Right lung (tissue), 5 donors: ENCODE results near the gene PPARGC1A. TPM values are rescaled to one million over a fixed set of nuclear protein-coding genes. Genes with fewer than 3 reads are reported as not detected.

Experiments used
- DNase-seq, 2 donors: peaks; one replicate each; pipeline ENCODE4 v3.0.0-alpha.2; 2013
- polyA plus RNA-seq, 5 donors: library from polyadenylated mRNA; unstranded; fragments of 120-200 nt; gene quantifications; one replicate each; pipeline versions ENCODE4 v1.2.1 to v1.2.3, GENCODE V29; 2013; ENCODE audit warnings: inconsistent platforms in 1 of 5, low replicate concordance in 1 of 5; ENCODE audit not compliant: insufficient read length in 5 of 5, insufficient read depth in 1 of 5

Gene PPARGC1A
- polyA plus RNA-seq, 5 donors, result 3.7 to 7.5 (median 4.9) TPM

DNA sequence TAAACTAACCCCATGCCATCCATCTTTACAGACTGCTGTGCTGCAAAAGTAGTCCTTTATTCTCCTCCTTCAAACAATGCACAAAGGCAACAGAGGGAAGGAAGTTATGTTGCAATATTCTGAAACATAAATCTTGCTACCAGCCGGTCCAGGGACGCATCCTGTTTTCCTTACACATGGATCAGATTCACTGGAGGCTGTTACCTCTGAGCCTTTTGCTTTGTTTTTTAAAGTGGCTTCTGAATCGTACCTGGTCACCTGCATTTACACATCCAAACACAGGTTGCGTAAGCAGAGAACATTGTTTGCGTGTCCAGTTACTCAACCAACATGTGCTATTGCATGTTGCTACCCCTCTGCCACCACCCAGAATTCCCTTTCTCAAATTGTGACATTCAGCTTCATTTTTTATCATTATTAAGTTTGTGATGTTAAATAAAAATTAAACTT lies 8.8 kb downstream of the PPARGC1A start:
- DNase-seq, result no peak

DNA sequence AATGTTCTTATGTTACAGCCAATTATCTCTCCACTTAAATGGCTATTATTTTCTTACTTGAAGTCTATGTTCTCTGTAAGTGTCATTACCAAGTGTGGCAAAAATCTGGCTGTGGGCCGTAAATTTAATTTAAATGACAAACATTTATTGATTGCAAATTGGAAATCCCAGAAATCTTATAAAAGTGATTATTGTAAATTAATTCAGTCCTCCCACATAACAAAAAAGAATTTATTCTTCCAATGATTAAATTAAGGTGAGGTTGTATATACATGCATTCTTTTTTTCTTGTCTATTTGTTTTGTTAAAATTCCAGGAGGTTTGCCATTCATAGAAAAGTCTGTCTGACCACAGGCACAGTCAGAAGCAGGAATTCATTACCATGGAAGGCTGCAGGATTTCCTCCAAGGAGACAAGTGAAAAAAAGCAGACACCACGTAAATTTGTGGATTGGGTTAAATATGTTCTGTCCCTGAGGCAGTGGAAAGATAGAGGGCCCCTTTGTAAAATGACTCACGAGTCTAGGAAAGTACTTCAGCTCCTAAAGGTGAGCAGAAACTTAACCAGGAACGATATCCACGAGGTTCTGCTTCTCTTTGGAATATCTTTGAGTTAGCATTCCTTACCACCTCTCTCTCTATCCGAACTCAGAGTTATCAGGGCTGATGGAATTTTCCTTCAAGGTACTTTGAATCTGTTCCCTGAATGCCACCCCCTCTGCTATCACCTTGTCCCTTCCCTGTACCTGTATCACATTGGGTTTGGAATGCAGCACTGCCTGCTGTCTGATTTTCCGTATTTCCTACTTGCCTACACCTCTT lies 10.7 kb downstream of the PPARGC1A start:
- no peak for DNase-seq

DNA sequence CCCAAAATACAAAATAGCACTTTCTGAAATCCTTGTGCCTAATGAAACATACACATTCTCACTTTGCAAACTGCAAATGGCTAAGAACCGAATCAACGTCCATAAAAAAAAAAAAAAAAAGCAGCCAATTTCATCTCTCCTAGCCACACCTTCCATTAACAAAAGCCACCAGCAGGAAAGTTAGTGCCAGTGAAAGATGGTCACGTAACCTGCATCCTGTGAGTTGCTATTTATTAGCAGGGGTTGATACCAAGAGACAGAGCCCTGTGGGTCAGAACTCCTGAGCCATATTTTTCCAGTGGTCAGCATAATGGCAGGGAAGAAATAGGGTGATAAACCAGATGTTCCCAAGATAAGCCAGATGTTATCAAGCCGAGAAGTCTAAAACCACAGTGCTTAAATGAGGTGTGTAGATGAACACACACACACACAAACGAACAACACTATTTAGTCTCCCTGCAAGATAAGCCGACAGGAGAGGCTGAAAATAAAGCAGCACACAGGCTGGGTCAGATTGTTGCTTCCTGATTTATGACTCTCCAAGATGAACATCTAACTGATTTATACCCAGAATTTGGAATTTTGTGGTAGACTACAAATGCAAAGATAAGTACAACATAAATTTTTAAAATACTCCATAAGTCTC lies 11.5 kb downstream of the PPARGC1A start:
- no peak for DNase-seq

DNA sequence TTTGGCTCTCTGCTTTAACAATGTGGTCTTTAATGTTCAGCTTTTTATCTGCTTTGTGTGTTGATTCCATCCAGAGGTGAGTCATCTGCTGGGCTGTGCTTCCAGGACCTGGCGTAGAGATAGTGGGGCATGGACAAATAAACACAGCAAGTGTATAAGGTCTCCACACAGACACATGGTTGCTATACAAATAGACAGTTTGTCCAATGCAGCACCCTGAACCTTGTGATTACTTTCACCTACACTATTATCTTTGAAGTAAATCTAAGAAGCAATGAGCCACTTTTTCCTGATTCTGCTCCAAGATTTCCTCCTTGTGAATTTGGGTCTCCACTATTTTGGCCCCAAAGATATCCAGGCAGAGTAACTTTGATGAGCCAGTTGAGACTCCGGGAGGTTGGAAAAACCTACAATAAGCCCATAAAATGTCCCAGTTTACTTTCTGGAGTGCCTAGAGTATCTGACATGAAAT lies 12.1 kb downstream of the PPARGC1A start:
- no peak for DNase-seq

DNA sequence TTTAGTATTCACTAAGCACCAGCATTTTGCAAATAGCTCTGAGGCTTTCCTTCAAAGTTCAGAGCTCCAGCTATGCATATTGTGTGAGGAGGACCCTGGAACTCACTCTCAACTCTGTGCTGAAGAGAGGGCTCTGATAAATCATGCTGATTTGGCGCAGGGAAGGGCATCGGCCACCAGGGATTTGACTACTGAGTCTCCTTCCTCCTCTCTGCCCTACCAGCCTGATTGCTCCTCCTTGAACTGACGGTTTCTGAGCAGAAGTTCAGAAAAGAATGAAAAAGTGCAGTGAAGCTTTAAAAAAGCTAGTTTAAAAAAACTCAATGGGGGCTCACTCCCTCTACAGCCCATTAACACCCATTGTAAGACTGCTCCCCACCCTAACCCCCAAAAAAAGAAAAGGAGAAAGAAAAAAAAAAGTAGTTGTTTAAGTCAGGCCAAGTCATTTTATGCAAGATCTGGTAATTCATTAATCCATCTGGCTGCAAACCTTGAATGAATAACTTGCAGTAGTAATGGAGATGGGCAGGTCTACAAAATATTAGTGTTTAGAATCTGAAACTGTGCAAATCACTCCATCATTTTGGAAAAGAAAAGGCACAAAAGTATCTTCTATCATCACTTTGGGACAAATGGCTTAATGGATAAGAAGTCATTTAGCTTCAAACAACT lies 13.3 kb downstream of the PPARGC1A start:
- DNase-seq, result no peak

DNA sequence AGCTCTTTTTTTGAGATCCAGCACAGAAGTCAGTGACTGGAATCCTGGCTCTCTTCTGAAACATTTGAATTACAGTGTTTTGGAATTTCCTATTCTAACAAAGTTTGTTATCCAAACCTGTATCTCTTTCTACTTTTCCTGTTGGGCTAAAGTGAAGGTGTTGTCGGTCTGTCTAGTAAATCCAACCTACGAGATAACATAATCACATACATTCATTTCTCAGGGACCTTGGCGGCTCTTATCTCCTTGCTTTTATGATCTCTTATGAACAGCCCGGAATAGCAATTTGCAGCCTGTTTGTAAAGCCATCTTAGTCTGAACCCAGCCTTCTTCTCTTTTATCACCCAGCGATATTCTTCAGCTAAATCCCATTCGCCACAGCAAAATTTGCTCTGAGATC lies 14.5 kb downstream of the PPARGC1A start:
- no peak for DNase-seq

DNA sequence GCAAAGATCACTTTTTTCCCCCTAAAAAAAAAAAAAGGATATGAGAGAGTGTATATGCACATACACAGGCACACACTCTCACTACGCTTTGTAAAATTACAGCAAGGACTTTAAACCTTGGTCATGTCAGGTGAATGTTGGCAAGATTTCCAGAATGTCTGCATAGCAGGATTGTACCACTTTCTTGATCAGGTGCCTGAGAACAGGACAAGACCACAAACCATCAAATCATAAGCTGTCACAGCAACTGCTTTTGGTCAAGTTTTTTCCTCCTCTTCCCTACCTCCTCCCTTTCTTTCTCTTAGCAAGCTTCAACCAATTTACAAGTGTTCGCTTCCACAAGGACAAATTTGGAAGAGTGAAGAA lies 15.3 kb downstream of the PPARGC1A start:
- DNase-seq, result no peak

DNA sequence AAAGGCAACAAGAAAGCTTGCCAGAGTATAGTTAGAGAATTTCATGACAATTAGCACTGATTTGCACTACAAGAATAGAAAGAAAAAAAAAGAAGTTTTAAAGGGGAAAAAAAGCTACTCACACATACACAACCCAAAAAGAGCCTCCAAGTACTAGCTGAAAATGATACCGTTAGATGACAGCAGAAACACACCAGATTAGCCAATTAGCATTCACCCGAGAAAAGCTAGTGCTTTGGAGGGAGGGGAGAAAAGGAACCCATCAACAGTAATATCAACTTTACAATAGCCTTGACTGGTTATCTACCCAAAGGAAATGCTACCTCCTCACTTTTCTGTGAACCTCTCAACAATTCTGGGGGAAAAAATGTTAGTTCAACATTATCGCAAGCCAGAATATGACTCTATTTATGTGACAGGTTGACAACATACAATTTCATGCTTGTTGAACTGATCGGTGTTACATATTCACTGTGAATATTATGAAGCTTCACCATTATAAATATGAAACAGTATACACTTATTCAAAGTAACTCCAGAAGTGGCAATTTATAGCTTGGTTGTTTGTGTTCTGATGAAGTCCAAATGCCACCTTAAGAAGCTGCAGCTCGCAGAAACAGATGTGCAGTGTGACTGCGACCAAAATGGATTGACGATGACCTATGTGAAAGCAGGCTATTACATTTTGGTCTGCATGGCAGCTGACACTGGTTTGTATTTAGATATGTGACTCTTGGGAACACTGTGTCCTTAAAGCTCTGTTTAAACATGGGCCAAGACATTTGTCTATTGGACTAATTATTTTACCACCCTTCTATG lies 15.9 kb downstream of the PPARGC1A start:
- DNase-seq, result no peak

DNA sequence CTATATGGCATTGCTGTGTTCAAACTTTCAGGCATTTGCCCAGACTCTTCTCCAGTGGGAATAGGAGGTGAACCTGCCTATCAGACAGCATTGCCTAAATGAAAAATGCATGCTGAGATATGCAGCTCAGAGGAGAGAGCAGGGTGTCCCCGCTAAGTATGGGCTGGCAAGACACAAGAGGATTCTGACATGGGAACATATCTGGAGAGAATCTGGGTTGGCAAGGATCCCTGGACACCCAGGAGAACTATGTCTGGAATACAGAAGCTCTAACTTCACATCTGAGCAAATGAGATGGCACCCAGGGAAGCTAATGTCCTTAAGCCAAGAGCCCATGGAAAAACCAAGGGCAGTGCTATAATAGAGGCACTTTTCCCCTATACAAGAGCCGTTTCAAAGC lies 18.4 kb downstream of the PPARGC1A start:
- no peak for DNase-seq

DNA sequence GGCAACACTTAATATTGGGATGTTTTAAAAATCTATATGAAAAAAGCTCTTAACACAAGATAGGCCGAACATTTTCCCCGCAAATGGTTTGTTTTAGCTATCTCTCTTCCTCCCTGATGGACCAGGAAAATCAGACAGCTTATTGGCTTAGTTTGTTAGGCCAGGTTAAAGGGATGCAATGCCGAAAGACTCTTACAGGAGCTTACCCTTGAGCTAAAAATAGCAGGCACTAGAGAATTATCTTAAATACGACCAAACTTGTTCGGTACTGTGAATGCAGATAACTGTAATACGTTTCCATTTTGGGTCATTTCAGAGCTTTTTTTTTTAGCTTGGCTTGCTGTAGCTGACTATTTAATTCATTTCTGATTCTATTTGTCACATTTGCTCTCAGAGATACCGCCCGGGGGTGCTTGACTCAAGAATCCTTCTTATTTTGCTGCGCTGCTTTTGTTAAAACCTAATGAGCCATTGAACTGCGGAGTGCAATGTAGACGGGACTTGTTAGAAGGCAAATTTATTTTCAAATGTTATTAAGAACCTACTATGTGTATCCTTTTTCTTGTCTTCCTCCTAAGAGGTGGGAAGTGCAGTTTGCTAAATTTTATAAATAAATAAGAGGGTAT lies 23.3 kb downstream of the PPARGC1A start:
- DNase-seq, result no peak

DNA sequence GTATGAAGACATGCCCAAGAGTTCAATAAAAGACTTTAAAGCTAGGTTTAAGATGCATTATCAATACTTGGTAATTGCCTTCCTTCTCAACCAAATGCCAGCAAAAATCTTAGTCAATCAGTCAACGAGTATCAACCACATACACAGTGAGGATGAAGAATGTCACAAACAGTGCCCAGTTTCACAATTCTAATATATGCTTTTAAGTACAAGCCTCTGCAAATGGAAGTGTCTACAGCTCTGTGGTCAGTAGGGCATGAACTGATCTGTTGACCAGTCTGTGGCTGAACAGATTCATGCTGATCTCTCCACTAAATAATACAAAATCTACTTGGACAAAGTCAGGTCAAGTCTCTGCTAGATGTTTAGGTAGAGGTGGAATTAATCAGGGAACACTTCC lies 27.9 kb downstream of the PPARGC1A start:
- no peak for DNase-seq

DNA sequence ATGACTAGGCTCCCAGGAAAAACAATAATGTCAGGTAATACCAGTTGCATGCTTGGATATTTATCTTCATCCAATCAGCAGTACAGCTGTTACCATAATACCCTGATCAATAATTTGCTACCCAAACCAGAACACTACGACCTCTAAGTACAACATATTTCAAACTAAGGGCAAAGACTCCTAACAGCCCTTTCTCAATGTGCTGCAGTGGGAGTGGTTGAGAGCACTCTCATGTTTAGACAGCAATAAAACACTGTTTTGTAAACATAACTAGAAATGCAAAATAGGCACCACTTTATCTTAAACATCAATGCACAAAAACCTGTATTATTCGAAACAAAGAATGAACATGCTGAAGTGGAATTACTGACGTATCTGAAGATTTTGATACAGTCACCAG lies 28.9 kb downstream of the PPARGC1A start:
- no peak for DNase-seq

DNA sequence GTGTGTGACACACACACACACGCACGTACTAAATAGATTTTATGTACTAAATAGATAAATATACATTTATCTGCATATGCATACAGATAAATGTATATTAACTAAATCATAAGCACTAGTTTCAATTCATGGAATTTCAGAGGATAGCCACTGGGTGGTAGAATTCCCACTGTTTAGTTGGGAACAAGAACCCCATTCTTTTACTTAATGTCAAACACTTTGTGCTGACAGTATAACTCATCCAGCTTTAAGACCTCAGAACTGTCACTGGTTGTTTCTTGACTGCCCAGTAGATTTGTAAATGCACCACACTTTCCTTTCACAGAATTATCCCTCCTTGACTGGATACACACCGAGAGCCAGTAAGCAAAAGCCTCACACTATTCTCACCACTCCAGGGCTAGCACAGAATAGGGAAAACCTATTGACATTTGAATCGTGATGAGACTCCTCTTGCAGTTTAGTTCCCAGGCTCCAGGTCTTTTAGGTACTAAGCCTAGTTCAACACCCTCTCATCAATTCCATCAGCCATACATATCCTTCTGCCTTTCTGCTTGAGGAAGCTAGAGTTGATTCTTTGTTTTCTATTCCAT lies 32.4 kb downstream of the PPARGC1A start:
- DNase-seq, result no peak

DNA sequence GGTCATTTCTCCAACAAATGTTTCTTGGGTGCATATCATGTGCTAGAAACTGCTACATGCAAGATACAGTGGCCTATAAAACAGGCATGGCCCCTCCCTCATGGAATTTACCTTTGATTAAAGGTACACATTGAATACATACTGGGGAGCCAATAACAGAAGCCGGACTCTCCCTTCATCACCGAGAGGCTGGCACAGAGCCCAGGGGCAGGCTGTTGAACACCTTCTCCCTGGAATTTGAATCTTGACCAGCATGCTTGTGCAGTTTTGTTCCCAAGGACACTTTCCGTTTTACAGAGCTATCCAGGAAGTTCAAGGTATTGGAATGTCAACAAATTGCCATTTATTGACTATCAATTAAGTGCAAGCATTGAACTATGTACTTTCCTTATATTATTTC lies 33.2 kb downstream of the PPARGC1A start:
- no peak for DNase-seq

DNA sequence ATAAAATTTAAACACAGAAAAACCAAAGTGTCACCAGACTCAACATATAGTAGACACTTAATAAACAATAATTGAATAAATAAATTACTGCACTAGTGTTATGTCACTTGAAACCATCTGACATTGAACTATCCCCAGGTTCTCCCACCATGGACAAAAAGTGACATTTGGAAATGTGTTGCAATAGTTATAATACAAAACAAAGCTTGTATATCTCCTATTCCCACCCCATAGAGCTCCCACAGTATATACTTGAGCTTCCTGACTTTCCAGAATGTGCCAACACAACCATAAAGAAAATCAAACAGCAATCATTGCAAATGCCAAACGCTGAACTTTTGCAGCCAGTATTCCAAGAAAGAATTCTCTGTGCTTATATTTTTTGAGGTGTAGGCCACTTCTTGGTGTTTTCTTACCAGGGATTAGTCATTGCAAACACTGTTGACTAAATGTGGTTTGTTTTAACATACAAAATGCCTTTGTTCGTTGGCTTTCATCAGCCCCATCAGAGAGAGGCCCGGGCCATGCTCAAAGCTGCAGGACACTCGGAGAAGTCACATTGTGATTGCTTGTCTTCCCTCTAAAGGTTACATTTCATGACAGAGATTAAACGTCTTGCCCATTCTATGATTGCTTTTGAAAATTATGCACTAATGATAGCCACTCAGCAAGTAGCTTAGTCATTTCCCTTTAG lies 33.8 kb downstream of the PPARGC1A start:
- DNase-seq, result peak in 1 of 2 donors; percentile 21

DNA sequence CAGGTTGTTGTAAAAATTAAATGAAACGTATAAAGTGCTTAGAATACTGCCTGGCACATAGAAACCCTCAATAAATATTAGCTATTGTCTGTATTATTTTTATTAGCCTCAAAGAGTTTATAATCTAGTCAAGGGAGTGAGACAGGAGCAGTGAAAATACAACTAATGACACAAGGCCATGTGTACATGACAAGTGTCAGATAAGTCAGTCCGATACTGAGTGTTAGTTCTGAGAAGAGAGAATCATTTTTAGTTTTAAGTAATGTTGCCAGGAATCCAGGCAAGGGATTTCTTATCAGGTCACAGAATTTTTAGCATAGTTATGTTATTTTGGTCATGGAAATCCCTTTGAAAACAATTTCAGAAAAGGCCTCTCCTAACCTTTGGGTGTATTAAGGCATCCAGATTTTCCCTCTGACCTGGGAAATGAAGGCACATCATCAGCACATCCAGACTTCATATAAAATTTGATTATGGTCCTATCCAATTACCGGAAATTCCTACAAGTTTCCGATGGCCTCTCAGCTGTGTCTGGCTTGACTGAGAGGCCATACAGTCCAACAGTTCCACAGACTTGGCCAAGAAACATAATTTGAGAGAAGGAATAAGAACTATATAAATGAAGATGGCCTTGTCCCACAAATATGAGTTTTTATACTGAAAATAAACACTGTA lies 35.7 kb downstream of the PPARGC1A start:
- peak in 1 of 2 donors; percentile 30 for DNase-seq

DNA sequence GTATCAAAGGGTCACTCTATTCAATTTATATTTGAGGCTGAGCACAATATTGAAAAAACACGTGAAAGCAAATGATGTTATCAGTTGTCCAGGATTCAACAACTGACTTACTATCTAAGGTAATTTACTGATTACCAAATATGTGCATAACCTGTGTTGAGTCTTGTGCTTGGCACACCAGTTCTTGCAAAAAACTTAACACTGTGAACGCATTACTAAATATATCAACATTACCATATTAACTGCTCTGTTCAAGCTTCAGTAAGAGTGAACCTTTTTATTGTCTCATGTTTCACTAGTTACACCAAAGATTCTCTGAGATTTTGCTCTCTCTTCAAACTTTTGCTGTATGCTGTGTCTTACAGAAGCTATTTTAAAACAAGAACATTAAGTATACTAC lies 38.4 kb downstream of the PPARGC1A start:
- no peak for DNase-seq

DNA sequence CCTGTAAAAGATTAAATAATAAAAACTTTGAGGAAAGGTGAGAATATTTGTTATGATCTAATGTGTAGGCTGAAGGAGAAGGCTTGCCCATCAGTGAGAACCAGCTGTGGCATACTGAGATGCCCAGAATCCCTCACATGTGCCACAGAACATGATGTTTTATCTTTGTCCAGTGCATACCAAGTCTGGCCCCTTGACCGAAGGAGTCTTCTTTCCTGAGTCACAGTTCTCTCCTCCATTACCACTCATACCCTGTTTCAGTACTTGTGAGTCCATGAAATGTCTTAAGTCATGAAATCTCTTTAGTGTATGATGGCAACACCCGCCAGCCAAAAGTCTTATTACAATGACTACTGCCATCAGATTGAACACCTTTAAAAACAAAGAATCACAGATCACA lies 42.7 kb downstream of the PPARGC1A start:
- no peak for DNase-seq

DNA sequence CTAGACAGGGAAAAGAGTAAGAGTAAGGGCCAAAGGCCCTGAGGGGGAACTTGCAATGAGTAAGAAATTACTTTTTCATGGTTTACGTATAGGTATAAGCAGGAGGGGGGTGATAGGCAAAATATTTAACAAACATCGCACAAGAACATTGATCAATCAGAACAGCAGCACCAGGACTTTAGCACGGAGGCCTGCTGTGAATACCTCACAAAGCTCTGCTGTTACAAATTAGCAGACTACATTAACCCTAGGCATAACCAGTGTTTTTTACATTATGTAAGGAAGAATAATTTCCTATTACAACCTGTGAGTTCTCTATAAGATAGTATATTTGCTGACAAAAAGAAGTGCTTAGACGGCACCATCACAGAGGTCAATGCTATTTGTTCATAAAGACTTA lies 44.9 kb downstream of the PPARGC1A start:
- DNase-seq, result no peak

DNA sequence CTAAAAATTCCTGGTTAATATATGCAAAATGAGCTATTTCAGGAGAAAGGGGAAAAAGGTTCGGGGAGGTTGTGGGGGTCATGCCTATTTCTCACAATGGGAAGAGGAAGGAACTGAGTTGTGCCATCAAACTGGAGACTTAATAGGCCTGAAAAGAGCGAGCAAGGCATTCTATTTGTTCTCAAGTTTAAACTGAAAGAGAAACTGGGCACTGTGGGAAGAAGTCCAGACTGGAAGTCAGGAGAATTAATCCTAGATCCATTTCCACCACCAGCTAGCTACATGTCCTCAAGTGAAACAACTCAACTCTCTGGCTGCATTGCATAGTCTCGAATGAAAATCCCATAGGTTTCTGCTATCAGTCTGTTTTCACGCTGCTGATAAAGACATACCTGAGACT lies 50.6 kb downstream of the PPARGC1A start:
- no peak for DNase-seq
